RWPE2 (cell line): ENCODE measurements around the gene SNRNP25.
A peak's percentile ranks its signal among the peaks of the same experiment; 100 is the strongest.

Experiments used
- ATAC-seq: fragments of 200-7000 bp; cut with Tn5 transposase; 3 replicates; pipeline ENCODE4 v1.9.1; 2021; ENCODE audit warnings: low read depth
- DNase-seq: peaks from one replicate; pipeline ENCODE4 v3.0.0-alpha.2; 2020; ENCODE audit warnings: low spot score
- H3K27ac ChIP-seq: fragments of 450-650 bp; 2 replicates; pipeline ENCODE4 v1.5.1; 2017; ENCODE audit warnings: mild to moderate bottlenecking; ENCODE audit not compliant: poor library complexity, severe bottlenecking
- H3K27me3 ChIP-seq: fragments of 250-450 bp; sonication (Bioruptor Pico); 2 replicates; pipeline ENCODE4 v1.5.1; 2021; ENCODE audit warnings: mild to moderate bottlenecking, moderate library complexity; ENCODE audit not compliant: insufficient read depth, poor library complexity, severe bottlenecking
- H3K36me3 ChIP-seq: fragments of 250-450 bp; sonication (Bioruptor Pico); 2 replicates; pipeline ENCODE4 v1.5.1; 2020; ENCODE audit warnings: low read depth, mild to moderate bottlenecking, moderate library complexity
- H3K4me1 ChIP-seq: fragments of 250-450 bp; sonication (Bioruptor Pico); 2 replicates; pipeline ENCODE4 v1.5.1; 2021; ENCODE audit warnings: mild to moderate bottlenecking, moderate library complexity; ENCODE audit not compliant: insufficient read depth, poor library complexity, severe bottlenecking
- H3K4me3 ChIP-seq: fragments of 250-450 bp; sonication (Bioruptor Pico); 2 replicates; pipeline ENCODE4 v1.5.1; 2021; ENCODE audit warnings: mild to moderate bottlenecking, moderate library complexity; ENCODE audit not compliant: severe bottlenecking
- H3K9me3 ChIP-seq: fragments of 250-450 bp; sonication (Bioruptor Pico); 2 replicates; pipeline ENCODE4 v1.5.1; 2021; ENCODE audit warnings: mild to moderate bottlenecking, moderate library complexity; ENCODE audit not compliant: severe bottlenecking
- TF ChIP-seq, protein P1 (sequence below): fragments of 450-650 bp; IDR thresholded peaks from one replicate; pipeline ENCODE4 v1.5.1; 2017; ENCODE audit warnings: mild to moderate bottlenecking, moderate library complexity; ENCODE audit not compliant: poor library complexity, severe bottlenecking

The SNRNP25 gene

DNA sequence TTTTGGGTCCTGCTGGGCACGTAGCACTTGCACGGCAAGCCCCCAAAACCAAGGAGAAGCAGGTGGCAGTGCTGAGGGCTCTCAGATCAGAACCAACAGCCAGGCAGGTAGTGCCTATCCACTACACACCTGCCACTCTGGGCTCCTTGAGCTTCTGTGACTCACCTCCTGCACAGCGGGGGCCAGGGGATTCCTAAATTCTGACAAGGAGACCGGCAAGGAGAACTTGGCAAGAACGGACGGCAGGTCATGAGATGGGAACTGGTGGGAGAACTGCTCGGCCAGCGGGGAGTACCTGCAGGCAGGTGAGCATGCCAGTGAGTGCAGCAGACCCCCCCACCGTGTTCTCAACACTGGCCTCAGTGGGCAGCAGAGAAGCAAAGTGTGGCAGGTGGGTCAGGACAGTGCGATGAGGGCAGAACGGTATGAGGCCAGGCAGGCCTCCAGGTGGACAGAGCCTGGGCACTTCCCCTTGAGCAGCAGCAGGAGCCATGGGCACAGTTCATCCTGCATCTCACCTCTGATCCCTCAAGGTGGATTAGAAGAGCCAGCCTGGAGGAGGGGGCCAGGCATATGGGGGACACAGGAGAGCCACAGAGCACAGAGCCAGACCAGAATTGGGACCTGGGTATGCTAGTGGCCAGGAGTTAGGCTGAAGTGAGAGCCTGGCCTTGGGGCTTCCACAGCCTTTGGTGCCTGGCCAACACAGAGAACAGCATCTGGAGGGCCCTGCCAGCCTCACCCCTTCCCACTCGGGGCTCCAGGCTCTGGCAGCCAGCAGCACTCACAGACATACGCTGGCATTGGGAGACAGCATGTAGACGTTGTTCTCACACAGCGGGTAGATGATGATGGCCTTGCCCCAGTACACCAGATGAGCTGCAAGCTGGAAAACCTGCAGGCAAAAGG, 39.1 kb downstream of the SNRNP25 start:
- Histone ChIP-seq H3K27me3 (no peaks in the 10 kb centered on the region), H3K36me3 (peaks cover 53% of the 10 kb centered on the region), H3K9me3 (no peaks in the 10 kb centered on the region), H3K4me1 (no peaks in the 10 kb centered on the region), H3K4me3 (no peak overlapping the region), H3K27ac (no peak overlapping the region)
- DNase-seq = no peak
- TF ChIP-seq, protein P1, sequence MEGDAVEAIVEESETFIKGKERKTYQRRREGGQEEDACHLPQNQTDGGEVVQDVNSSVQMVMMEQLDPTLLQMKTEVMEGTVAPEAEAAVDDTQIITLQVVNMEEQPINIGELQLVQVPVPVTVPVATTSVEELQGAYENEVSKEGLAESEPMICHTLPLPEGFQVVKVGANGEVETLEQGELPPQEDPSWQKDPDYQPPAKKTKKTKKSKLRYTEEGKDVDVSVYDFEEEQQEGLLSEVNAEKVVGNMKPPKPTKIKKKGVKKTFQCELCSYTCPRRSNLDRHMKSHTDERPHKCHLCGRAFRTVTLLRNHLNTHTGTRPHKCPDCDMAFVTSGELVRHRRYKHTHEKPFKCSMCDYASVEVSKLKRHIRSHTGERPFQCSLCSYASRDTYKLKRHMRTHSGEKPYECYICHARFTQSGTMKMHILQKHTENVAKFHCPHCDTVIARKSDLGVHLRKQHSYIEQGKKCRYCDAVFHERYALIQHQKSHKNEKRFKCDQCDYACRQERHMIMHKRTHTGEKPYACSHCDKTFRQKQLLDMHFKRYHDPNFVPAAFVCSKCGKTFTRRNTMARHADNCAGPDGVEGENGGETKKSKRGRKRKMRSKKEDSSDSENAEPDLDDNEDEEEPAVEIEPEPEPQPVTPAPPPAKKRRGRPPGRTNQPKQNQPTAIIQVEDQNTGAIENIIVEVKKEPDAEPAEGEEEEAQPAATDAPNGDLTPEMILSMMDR = no peak
- no peak; the same call in 2 of the 3 replicates for ATAC-seq

DNA sequence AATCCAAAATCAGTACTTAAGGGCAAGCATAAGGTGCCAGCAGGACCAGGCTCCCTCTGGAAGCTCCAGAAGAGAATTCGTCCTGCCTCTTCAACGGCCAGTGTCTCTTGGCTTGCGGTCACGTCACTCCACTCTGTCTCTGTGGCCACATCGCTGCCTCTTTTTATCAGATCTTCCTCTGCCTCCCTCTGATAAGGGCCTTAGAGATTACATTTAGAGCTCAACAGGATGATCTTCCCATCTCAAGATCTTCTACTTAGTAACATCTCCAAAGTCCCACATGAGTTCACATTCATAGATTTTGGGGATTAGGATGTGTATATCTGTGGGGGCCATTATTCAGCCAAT, 41.3 kb downstream of the SNRNP25 start:
- H3K4me3 ChIP-seq = no peak overlapping the region
- no peaks in the 10 kb centered on the region for H3K27me3 ChIP-seq
- no peak for ATAC-seq
- no peak for DNase-seq
- peaks cover 54% of the 10 kb centered on the region for H3K36me3 ChIP-seq
- TF ChIP-seq, protein P1 = no peak
- H3K9me3 ChIP-seq = no peaks in the 10 kb centered on the region
- no peak overlapping the region for H3K27ac ChIP-seq
- no peaks in the 10 kb centered on the region for H3K4me1 ChIP-seq

DNA sequence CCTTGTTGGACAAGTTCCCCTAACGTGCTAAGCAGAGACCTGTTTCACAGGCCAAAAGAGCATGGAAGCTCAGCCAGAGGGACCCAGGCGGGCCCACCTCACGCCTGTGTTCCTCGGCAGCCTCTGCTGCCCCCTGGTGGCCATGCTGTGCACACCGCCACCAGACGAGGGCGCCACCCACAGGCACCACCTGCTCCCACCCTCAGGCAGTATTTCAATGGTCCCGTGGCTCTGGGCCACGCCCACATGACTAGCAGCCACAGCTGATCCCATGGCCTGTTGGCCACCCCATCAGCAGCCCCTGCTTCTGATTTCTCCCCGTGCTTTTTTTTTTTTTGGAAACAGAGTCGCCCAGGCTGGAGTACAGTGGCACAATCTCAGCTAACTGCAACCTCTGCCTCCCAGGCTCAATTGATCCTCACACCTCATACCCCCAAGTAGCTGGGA, 43.3 kb downstream of the SNRNP25 start:
- Histone ChIP-seq H3K27ac (no peak overlapping the region), H3K9me3 (no peaks in the 10 kb centered on the region), H3K4me1 (no peaks in the 10 kb centered on the region), H3K27me3 (no peaks in the 10 kb centered on the region), H3K36me3 (peaks cover 49% of the 10 kb centered on the region), H3K4me3 (no peak overlapping the region)
- ATAC-seq = peak; percentile 66
- TF ChIP-seq, protein P1 = peak; percentile 97
- DNase-seq = peak; percentile 87

DNA sequence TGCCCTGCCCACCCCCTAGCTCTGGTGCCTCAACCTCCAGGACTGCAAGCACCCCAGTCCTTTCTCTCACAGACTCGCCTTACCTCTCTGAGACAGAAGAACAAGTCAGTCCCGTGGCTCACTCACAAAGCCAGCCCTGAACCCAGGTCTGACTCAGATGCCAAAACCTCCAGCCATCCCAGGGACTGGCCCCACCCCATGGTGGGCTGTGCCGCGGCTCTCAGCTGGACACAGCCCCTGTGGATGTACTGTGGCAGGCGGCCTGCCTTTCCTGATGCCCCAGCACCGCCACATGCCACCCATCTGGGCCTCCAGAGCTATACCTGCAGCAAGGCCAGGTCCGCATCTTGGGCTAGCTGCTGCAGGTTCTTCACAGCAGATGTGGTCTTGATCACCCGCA, 44.2 kb downstream of the SNRNP25 start:
- ATAC-seq (no peak), DNase-seq (no peak)
- Histone ChIP-seq H3K27me3 (no peaks in the 10 kb centered on the region), H3K4me3 (no peak overlapping the region), H3K36me3 (peaks cover 49% of the 10 kb centered on the region), H3K4me1 (no peaks in the 10 kb centered on the region), H3K27ac (no peak overlapping the region), H3K9me3 (no peaks in the 10 kb centered on the region)
- TF ChIP-seq, protein P1 = no peak

DNA sequence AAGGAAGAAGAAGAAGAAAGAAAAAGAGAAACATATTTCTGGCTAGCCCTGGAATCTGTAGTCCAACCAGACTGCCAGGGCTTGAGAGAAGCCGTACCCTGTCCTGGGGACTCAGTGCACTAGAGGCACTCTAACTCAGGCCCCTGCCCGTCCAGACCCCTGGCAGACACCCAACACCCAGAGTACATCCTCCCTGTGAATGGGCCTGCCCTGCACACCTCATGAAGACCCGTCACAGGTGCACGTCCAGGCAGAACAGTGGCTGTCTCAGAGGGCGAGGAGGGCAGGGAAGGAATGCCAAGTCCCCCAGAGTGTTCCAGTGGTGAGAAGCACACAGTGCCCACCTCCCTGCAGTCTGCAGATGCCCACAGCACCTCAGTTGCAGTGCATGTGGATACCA, 47.4 kb downstream of the SNRNP25 start:
- H3K4me1 ChIP-seq = no peaks in the 10 kb centered on the region
- ATAC-seq = no peak

More for the DNA sequence above, 47.4 kb downstream of the SNRNP25 start:
- Histone ChIP-seq H3K36me3 (peaks cover 61% of the 10 kb centered on the region), H3K4me3 (no peak overlapping the region), H3K27me3 (no peaks in the 10 kb centered on the region), H3K27ac (no peak overlapping the region), H3K9me3 (no peaks in the 10 kb centered on the region)
- no peak for DNase-seq
- TF ChIP-seq, protein P1 = no peak
